ENCODE measurements around the gene COL4A2.

COL4A2 gene

DNA sequence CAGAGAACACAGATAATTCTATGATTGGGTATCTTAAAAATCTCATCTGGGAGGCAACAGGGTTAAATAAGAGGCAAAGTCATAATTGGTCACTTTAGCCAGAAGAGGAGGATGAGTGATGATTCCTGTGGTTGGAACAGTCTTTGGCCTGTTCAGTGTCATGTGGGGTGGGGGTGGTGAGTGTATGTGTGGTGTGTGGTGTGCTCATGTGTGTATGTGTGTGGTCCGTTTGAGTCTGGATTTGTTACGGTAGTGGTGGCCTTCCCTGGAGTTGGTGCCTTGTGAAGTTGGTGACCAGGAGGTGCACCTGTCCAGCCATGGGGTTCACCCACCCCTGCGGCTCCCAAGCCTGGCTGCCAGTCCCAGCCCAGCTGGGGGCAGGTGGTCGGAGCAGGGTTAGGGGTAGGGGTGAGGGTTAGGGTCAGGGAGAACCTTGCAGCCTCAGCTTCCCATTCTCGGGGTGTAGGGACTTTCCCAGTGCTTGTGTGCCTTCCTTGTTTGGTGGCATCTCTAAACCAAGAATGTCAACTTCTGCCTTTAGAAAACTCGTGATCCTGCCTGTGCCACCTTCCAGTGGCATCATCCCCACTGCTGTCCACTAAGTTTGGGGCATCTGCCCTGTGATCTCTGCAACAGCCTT, 156.9 kb downstream of the COL4A2 start:
- no peak for DNase-seq

- no peak for DNase-seq
Measured at GRCh38 chr13:110464556-110465333, 157.7 kb downstream of the COL4A2 start.

DNA sequence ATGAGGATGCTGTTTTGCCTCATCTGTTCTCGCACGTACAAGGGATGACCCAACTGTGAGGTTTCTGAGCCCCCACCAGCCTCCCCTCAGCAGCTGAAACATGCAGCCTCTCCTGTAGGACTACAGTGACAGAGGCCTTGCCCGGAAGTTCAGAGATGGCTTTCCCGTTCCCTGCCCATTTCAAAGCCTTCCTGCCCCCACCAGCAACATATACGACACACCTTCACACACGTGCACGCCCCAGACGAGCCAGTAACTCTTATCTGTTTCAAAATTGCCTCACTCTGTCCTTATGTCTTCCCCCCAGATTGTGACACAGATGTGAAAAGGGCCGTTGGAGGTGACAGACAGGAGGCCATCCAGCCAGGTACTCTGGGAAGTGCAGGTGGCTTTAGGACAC, 158.6 kb downstream of the COL4A2 start:
- no peak for DNase-seq

DNA sequence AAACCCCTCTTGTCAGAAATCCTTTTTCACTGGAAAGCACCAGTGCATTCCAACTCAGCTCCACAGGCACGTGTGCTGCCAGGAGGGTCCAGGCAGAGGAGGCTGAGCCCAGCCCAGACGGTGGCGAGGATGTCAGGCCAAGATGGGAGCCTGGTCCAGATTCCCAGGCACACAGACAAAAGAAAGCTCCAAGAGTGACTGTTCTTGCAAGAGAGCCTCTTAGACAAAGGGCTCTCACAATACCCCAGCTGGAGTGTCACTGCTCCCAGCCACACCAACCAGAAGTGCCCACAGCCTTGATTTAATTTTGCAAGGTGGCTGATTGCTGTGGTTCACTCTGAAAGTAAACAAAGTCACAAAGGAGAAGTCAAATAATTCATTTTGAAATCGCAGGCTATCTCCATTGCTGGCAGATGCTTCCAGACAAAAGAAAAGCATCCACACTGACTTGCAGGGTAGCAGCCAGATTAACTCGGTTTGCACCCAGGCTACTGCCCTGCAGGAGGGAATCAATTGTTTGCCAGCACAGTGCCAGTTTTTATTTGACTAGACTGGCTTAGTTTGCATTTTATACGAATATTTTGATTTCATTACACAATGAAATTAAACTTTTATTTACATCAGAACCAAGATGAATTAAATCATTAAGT, 159.3 kb downstream of the COL4A2 start:
- DNase-seq = no peak

DNA sequence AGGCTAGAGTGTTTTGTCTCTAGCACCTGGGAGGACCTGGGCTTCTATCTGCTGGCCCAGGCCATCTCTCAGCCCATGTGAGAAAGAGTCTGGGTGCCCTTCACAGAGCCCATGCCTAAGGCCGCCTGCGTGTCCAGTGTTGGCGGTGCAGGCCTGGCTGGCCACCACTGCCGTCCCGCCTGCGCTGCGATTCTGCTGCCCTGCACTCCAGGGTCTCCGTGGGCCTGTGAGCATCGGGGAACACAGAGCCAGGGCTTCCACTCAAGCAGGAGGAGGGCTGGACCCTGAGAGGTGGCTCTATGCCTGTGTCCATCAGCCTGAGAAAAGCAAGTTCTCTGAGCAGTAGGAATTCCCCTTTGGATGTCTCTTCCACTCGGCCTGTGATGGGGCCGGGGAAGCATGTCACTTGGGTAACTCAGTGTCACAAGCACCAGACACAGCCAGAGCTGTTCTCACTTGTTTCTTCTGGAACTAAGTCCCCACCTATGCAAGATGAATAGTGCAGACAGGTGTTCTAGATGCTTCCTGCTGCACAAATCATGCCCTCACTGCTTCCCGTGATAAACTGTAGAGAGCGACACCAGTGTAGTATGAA, 160.5 kb downstream of the COL4A2 start:
- no peak for DNase-seq

- no peak for DNase-seq
Measured at GRCh38 chr13:110468986-110469495, 162.0 kb downstream of the COL4A2 start.

GRCh38 chr13:110469597-110469996, 162.5 kb downstream of the COL4A2 start:
- DNase-seq = no peak

DNA sequence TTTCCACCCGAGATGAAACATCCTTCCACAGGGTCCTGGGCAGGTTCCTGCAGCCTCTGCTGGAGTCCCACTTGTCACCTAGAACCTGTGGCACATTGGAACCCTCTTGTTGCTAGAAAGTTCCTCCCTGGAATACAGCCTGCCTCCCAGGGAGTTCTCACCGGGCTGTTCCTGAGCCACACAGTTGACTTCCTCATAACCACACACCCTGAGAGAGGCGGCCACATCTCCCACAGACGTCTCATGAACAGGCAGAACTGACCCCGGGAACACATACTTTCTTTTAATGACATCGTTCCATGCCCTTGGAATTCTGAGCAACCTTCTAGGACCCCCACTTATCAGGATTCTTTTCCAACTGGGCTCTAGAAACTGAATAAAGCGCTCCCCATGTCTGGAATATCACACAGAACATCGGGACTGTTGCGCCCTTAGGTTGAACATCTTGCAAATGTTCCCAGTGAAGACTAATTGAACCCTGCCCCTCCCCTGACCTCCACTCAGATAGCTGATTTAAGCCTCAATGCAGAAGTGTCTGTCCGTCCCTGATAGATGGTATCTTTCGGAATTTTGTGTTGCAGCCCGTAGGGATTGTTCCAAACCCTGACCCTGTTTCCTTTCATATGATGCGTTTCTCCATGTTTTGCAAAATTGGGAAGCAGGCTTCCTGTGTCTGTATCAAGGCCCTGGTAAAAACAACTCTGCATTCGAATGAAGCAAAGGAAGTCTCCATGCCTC, 163.4 kb downstream of the COL4A2 start:
- no peak for DNase-seq

GRCh38 chr13:110471156-110471832, 164.2 kb downstream of the COL4A2 start:
- DNase-seq = no peak

- no peak for DNase-seq
Measured at GRCh38 chr13:110471833-110472162, 164.7 kb downstream of the COL4A2 start.

GRCh38 chr13:110472904-110473563, 165.9 kb downstream of the COL4A2 start:
- no peak for DNase-seq

GRCh38 chr13:110474713-110475112, 167.6 kb downstream of the COL4A2 start:
- no peak for DNase-seq

DNA sequence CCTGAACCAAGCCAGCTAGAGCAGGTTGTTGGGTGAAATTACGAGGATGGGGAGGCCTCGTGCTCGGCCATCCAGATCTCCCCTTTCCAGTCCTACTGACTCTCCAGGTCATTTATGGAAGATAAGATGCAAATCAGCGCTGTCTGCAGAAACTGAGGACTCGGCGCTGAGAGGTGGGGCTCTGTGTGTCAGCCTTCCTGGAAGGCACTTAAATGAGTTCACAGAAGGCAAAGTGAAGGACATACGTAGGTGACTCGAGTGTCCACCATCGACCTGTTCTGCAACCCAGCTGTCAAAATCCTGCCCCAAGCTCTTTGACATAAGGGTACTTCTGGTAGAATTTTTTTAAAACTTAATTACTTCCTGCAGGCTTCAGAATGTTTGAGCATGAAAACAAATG, 168.0 kb downstream of the COL4A2 start:
- no peak for DNase-seq

DNA sequence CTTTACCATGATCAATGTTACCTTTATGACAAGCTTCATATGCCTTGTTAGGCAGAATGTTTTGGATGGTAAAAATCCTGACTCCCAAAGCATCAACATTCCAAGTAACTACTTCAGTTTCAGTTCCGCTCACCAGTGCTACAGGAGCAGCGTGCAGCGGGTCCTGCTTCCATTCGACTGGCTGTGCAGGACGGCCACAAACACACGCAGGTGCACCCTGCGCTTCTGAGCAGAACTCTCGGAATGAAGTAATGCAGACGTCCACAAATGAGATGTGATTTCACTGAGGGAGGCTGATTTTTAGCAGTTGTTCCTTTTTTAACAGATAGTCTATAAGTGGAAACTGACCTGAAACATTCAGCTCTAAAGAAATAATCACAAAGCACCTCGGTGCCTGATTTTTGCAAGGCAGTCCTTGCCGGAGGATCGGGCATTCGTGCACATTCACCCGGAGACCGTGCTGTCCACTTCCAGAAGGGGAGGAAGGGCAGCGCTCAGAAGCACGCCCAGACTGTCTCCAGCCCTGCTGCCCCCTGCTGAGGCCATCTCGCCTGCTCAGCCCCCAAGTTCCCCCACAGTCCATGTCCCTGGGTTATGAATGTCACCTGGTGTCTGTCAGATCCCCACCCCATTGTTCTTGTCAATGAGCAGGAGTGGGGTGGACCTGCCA, 168.6 kb downstream of the COL4A2 start:
- DNase-seq = no peak

- no peak for DNase-seq
Measured at GRCh38 chr13:110476220-110476617, 169.1 kb downstream of the COL4A2 start.

DNA sequence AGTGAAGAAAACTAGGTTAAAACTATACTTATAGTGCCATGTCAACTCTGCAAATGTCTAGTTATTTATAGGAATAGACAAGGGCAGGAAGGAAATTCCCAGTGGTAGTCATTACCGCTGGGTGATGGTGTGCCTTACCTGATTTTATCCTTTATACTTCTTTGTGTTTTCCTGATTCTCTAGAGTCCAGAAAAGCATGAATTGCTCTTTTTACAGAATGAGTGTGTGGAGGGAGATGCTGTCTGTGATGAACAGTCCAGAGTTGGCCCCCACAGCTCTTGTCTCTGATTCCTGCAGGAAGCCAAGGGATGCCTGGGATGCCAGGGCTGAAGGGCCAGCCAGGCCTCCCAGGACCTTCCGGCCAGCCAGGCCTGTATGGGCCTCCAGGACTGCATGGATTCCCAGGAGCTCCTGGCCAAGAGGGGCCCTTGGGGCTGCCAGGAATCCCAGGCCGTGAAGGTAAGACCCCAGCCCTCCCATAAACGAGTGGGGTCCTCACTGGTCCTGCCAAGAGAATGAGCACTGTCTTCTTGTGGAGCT, 170.7 kb downstream of the COL4A2 start:
- DNase-seq = no peak

DNA sequence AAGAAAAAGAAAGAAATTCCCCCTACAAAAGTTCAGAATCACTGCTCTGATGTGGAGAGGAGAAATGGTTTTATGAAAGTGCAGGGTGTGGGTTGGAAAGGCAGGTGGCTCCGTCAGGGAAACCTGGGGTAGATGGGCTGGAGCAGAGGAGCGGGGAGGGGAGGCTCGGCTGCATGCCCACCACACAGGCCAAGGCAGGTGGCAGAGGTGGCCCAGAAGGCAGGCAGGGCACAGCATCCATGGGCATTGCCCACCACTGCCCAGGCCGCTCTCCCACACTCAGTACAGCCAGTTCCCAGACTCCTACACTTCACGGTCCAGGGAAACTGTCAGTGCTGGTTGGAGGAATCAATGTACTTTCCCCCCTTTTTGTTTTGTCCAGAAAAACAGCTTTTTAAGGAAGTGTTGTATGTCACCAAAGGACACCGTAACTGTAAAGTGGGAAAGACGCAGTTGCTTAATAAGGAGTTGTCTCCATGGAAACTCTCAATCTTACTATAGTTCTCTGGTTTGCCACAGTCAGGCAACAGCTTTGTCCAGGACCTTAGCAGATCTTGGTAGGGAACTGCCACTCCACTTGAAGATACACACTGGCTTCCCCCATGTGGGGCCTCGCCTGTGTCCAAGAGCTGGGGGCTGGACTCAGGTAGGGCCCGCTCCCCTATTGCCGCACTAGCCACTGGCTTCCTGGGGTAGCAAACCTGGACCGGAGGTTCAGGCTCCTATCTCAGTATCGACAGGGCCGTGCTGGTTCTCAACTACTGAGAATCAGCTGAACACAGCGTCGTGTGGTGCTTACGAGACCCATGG, 171.5 kb downstream of the COL4A2 start:
- no peak for DNase-seq

GRCh38 chr13:110479215-110479545, 172.1 kb downstream of the COL4A2 start:
- DNase-seq = no peak

DNA sequence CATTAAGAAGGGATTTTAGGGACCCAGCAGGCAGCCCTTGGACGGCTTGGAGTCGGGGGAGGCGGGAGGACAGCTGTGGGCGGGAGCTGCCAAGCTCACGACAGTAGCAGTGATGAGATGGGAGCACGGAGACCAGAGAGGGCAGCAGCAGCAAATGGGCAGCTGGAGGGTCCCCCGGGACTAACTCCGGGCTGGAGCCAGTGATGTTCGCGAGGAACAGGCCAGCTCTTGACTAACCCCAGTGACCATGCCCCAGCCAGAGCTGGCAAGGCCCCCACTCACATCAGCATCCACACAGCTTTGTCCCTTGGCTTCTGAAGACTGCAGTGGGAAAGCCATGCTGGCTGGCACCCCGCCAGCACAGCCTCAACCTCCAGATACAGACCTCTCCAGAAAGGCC, 172.6 kb downstream of the COL4A2 start:
- DNase-seq = no peak

DNA sequence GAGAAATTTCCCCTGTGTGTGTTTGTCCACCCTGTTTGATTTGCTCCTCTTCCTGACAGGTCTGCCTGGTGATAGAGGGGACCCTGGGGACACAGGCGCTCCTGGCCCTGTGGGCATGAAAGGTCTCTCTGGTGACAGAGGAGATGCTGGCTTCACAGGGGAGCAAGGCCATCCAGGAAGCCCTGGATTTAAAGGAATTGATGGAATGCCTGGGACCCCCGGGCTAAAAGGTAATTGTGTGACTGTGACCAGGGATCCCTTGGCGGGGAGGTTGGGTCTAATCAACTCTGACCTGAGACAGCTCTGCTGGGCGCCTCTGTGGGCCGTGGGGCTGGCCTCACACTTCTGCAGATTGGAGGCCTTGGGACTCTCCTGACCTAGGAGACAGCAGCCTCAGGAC, 173.1 kb downstream of the COL4A2 start:
- no peak for DNase-seq
